Measurements from ENCODE around the gene HHIPL1.
"Not testable (repeated sequence)": the region's sequence is repeated elsewhere in the genome, so short reads cannot be mapped to it uniquely, and the experiment has no call there.

HHIPL1 gene

DNA sequence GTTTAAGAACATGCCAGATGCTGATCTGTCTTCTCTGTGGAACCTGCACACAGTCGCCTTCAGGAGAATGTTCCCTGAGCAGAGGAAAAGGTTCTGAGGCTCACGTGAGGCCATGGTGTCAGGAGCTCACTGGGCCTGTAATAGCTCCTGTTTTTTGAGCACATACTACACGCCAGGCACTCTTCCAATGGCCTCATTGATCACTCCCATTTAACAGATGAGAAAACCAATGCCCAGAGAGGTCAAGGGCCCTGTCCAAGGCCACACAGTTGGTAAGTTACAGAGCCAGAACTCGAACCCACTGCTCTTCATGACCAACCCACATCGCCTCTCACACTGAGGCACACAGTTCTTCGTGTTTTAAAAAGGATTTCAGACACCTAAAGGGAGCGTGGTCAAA, 7.3 kb upstream of the HHIPL1 start:
- no peak for DNase-seq

DNA sequence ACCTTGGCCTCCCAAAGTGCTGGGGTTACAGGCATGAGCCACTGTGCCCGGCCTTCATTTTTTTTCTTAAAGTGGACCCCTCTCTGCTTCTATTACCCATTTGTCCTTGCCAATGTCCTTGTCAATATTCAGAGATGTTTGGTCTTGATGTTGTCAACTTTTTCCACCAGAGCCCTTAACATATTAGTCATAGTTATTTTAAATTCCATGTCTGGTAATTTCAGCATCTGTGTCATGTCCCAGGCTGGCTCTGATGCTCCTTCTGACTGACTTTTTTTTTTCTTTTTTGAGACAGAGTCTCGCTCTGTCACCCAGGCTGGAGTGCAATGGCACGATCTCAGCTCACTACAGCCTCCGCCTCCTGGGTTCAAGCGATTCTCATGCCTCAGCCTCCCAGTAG, 2.2 kb upstream of the HHIPL1 start:
- not testable (repeated sequence) for DNase-seq

DNA sequence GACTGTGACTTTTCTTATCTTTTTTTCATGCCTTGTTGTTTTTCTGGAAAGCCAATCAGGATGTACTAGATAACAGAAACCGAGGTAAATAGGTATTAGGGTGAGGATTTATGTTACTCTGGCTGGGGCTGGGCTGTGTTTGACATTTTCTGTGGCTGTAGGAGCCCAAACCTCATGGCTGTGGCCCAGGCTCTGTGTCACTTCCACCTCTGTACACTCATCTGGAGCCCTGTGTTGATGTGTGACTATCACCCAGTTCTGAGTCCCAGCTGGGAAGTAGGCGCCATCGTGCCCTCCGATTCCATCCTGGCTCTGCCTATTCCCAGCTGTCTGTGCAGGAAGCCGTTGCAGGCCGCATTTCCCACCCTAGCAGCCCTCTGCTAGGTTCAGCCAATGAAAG, 1.6 kb upstream of the HHIPL1 start:
- no peak for DNase-seq

DNA sequence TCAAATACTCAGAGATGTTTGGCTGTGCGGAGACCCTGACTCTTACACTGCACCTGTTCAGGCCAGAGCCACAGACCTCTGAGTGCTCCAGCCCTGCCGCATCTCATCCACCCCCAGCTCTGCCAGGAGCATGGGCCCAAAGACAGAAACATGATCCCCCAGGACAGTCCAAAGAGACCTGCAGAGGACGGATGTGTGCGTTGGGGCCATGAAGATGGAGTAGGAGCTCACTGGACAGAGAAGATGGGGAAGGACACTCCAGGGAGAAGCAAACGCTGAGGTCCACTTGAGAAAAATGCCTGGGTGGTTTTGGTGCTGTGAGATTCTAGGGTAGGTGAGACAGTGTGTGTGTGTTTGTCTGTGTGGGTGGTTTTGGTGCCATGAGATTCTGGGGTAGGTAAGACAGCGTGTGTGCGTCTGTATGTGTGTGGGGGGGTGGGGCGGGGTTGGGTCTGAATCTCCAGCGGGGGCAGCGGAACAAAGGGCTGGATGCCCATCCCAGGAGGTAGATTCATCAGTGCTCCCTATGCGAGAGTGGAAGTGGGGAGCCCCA, 818 bp upstream of the HHIPL1 start:
- DNase-seq: no peak

DNA sequence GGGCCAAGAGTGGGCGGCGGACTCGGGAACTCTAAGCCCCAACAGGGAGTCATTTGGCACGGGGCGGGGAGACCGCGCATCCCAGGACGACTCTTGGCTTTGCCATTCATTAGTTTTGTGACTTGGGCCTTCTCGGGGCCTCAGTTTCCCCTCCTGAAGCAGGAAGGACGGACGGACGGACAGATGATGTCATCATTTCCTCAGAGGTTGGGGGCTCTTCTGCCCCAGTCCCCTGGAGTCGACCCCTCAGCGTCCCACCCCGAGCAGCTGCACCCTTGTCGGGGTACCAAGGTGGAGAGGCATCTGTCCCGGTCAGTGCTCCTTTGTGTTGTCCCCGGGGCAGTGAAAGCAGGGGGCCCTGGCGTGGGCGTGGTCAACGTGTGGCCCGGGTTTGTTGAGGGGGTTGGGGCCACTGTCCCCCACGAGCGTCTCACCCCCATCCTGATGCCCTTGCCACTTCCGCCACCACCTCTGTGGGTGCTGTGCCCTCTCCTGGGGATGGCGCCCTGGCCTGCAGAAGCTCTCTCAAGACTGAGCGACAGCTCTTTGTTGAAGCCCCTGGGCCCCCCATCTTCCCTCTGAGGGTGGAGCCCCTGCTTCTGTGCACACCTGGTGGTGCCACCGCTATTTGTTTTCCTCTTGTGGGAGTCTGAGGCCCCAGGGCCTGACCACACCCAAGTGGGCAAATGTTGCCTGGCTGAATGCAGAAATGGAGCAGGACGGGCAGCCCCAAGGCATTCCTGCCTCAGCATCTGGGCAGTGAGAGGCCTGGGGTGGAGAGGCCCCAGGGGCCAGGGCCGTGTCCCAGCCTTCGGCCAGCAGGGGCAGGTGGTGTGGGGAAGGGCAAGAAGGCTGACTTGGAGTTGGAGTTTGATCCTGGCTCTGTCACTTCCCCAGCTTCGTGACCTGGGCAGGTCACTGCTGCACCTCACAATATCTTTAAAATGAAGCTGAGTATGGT, 896 bp downstream of the HHIPL1 start:
- DNase-seq: no peak

DNA sequence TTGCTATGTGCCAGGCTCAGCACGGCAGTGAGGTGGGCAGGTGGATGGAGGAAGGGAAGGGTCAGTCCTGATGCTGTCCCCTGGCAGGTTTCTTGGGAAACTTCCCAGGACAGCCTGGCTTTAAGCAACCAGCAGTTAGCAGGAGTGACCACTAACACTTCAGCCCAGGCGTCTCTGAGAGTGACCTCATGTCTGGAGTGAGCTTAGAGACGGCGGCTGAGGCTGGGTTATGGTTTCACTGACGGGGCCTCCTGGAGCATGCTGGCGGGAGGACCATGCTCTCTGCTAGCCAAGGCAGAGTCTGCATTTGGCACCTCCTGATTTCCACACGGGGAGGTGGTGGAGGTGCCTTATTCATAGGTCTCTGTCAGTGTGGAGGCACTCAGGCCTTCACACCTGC, 2.5 kb downstream of the HHIPL1 start:
- no peak for DNase-seq

DNA sequence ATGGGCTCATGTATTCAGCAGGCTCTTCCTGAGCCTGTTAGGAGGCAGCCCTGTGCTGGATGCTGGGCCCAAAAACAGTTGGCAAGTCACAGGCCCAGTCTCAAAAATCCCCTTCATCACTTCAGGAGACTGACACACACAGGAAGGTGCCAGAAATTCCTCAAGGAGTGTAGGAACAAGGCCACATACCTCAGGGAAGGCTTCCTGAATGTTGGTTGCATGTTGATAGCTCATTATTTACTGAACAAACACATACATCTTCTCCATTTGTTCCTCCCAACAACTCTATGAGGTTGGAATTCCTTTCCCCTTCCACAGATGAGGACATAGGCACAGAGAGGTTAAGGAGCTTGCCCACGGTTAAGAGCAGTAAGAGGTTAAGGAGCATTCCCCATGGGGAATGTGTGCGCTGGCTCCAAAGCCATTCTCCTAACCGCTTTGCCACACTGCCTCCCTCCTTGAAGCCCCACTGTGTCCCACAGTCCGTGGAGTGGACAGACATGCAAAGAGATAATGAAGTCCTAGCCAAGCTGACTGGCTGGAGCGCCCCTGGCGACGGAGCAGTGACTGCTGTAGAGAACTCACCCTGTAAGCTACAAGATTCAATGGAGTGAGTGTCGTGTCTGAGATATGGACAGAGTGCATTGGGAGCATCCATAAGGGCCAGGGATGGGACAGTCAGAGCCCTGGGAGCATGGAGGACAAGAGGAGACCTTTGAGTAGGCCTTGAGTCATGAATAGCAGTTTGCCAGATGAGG, 3.3 kb downstream of the HHIPL1 start:
- DNase-seq: no peak

DNA sequence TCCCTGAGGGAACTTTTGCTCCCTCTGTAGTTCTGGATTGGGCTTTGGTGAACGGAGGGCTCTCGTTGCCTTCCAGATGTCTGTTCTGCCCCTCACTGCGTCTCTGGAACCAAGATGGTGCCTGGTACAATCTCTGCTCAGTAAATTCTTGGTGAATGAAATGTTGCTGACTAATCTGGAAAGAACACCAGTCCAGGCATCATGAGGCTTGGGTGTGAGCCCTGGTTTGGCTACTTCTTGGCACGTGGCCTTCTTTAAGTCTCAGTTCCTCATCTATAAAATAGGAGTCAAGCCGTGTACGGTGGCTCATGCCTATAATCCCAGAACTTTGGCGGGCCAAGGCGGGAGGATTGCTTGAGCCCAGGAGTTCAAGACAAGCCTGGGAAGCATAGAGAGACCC, 4.3 kb downstream of the HHIPL1 start:
- no peak for DNase-seq

DNA sequence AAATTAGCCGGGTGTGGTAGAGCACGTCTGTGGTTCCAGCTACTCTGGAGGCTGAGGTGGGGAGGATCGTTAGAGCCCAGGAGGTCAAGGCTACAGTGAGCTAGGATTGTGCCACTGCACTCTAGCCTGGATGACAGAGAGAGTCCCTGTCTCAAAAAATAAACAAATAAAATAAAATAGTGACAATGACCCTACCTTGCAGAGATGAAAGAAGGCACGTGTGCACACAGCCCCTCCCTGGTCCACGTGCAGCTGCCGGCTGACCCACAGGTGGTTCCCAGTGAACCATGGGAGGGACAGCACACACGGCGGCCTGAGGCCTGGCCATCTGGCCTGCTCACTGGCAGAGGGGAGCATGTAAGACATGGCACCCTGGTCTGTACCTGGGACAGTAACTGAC, 4.7 kb downstream of the HHIPL1 start:
- DNase-seq: no peak

DNA sequence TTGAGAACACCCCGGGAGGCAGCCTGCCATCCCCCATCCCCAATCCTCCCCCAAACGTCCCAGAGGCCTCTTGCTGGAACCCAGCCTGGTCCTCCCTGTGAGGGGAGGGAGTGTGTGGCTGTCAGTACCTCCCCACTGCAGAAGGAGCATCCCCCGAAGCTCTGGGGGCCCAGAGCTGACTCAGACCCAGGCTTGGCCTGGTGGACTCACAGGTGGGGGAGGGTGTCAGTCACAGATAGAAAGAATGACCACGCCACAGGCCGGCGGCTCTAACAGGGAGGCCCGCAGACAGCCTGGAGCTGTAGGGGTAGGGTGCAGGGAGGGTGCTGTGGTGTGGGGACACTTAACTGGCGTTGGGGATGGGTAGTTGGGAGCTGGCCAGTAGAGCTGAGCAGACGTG, 5.3 kb downstream of the HHIPL1 start:
- DNase-seq: no peak

DNA sequence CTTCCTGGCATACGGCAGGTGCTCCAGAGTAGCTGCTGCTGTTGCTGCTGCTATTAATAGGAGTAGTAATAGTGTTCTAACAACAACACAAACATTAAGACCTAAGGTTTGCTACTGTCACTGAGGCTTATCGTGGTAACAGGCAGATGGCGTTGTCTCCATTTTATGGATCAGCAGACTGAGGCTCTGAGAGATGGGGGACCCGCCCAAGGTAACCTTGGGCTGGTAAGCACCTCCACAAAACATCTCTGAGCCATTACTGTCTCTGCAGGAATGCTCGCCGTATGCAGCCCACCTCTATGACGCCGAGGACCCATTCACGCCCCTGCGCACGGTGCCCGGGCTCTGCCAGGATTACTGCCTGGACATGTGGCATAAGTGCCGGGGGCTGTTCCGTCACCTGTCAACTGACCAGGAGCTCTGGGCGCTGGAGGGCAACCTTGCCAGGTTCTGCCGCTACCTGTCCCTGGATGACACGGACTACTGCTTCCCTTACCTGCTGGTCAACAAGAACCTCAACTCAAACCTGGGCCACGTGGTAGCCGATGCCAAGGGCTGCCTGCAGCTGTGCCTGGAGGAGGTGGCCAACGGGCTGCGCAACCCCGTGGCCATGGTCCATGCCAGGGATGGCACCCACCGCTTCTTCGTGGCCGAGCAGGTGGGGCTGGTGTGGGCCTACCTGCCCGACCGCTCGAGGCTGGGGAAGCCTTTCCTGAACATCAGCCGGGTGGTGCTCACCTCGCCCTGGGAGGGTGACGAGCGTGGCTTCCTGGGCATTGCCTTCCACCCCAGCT, 7.2 kb downstream of the HHIPL1 start:
- no peak for DNase-seq

DNA sequence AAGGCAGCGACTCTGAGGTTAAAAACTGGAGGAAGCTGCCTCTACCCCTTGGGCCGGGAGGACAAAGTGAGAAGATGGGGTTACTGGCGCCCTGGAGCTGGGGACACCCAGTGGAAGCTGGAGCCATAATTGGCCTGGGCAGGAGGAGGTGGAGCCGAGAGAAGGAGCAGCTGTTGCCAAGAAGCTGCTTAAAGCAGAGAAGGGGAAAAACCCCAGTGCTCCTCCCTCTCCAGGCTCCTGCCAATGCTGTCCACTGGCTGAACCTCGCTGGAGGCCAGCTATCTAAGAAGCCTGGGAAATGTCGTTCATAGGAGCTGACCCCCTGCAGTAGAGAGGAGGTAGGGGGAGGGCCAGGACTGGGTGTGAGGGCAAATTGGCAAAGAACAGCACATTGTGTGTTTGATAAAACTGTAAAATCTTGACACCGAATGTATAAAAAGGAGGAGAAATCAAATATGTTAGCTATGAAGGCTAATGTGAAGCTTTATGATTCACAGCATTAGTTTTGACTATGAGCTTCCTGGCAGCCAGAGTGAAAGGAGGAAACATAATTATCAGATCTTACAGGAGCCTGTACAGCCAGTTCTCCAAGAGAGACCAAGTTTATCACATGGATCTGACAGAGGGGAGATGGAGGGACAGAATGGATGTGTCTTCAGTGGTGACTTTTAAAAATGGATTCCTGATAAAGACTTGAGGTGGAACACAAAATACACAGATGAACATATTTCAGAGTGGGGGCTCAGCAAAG, 9.5 kb downstream of the HHIPL1 start:
- no peak for DNase-seq

DNA sequence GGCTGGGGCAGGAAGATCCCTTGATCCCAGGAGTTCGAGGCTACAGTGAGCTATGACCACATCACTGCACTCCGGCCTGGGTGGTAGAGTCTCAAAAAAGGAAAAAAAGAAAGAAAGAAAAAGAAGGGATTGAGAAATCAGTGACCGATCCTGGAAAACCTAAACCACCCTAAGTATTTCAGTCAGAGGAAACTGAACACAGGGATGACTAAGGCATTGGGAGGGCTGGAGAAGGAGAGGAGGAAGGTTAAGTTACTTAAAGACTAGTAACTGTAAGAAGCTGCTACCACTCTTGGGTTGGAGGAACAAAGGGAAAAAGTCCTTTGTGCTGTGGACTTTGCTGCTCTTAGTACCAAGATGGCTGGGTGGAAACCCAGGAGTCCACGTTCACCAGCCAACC, 10.6 kb downstream of the HHIPL1 start:
- no peak for DNase-seq

DNA sequence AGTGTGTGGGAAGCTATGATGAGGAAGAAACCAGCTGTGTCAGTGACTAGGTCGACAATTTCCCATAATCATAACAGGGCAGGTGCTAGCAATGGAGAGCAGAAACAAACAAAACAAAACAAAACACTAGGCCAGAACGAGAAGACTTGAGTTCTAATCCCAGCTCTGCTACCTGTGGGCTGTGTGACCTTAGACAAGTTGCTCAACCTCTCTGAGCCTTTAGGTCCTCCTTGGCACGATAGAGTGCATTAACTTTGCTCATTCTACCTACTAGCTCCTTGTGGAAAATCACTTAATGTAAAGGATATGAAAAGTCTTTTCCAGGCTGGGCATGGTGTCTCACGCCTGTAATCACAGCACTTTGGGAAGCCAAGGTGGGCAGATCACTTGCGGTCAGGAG, 11.2 kb downstream of the HHIPL1 start:
- DNase-seq: no peak

DNA sequence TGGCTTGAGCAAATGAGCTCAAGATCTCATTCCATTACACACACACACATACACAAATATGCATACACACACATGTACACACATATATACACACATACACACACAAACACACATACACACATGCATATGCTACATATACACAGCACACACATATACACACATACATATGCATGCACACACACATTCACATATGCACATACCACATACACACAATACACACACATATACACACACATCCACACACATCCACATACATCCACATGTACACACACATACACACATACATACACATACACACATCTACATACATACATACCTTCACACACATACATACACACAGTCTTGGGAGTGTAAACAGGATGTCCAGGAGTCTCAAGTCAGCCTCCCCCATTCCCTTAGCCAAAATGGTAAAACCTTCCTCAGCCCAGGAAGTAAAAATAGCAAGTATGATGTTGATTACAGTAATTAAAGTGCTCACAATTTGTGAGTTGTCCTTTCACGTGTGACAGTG, 12.8 kb downstream of the HHIPL1 start:
- no peak for DNase-seq

DNA sequence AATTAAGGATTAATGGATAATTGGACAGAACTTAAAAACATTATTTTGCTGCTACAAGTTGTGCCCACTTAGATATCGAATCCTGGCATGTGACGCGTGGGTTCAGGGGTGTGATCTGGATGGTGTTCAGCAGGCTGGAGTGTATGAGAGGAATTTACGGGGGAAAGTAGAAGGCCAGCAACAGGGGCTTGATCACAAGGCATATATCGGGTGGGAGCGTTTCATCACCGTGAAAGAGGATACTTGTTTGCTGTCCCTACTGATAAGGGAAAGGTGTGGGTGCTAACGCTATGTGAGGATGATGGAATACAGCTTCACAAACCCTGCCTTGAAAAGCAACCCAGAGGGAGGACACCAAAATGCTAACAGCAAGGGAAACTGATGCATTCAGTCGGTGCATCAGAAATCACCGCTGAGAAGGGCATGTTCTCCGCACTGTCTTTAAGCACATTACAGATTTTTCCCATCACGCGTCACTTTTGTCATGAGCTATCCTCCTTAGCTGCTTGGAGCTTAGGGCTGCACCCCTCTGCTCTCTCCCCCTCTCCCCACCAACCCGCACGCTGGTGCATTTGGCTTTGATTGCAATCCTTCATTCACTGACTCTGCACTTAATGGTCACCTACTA, 13.4 kb downstream of the HHIPL1 start:
- DNase-seq: no peak

DNA sequence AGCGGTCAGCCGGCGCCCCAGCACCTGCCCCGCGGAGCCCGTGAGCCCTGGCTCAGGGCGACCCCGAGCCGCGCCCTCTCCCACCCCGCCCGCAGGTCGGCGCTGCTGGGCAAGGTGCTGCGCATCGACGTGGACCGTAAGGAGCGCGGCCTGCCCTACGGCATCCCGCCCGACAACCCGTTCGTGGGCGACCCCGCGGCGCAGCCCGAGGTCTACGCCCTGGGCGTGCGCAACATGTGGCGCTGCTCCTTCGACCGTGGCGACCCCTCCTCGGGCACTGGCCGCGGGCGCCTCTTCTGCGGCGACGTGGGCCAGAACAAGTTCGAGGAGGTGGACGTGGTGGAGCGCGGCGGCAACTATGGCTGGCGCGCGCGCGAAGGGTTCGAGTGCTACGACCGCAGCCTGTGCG, 14.4 kb downstream of the HHIPL1 start:
- DNase-seq: no peak

DNA sequence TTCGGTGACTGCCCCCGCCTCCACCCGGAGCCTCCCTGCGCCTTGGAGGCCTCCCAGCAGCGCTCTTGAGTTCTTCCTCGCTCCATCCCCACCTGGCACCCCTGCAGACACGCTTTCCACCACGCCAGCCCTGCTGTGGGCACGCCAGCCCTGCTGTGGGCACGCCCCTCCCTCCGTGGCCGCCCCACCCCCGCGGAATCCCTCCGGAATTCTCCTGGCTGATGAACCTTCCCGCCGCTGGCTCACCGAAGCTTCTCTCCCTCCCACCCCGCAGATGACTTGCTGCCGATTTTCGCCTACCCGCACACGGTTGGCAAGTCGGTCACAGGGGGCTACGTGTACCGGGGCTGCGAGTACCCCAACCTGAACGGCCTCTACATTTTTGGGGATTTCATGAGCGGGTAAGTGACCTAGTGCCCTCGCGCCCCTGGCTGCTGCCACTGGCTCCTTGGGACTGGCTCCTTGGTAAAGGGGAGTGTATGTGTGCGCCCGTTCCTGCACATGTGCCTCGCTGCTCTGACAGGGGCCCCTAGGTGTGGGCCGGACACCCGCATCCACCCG, 15.2 kb downstream of the HHIPL1 start:
- DNase-seq: no peak

DNA sequence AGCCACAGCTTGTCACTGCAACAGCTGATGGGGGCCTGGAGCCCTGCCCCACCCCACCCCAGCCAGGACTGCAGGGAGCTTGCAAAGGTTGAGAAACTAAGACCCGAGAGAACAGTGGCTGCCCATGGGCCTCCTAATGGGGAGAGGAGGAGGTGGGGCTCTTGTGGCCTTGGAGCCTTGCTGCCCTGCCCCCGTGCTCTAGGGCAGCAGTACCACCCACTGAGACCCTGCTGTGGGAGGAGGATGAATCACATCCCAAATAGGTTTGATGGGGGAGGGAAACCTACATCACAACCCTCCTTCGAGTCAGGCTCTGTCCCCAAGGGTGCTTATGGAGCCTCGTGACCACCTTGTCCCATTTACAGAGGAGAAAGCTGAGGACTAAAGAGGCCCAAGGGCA, 15.9 kb downstream of the HHIPL1 start:
- DNase-seq: no peak

DNA sequence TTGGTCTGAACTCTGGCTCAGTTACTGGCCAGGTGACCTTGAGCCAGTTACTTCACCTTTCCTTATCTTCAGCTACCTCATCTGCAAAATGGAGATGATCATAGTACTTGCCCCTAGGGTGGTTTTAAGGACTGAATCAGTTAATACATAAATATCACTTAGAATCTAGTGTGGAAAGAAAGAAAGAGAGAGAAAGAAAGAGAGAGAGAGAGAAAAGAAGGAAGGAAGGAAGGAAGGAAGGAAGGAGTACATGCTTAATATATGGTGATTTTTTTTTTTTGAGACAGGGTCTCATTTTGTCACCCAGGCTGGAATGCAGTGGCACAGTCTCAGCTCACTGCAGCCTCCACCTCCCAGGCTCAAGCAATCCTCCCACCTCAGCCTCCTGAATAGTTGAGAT, 16.3 kb downstream of the HHIPL1 start:
- DNase-seq: not testable (repeated sequence)

DNA sequence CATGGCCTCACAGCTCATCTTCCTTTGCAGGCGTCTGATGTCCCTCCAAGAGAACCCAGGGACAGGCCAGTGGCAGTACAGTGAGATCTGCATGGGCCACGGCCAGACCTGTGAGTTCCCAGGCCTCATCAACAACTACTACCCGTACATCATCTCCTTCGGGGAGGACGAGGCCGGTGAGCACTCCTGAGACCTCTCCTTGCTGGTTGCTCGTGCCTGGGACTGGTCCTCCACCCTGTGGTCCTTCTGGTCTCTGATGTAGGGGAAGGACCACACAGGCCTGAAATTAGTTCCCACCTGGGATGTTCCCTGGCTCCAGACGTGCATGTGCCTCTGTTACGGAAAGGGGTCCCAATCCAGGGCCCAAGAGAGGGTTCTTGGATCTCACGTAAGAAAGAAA, 17.9 kb downstream of the HHIPL1 start:
- DNase-seq: no peak

Measured in activated gamma-delta T cell treated with Interleukin-2 at 50 U/mL for 16 hours (primary cell).